Measurements from ENCODE around the gene KRTAP3-1.

DNA sequence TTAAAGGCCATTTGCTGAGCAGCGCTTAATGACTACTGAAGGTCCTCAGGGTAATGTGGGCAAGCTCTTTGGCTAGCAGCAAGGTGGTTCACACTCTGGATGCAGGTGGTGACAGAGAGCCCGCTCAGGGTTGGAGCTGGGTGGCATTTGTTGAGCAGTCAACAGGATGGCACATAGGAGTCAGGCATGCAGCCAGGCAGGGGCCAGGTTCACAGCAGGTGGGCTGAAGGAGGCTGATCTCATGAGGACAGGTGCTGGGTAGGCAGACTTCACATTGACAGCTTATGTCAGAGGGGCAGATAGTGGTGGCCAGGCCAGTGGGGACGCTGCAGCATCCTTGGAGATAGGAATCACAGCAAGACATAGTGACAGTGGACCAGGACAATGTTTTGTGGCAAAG, 4.5 kb downstream of the KRTAP3-1 start:
- TF ChIP-seq, protein P1, sequence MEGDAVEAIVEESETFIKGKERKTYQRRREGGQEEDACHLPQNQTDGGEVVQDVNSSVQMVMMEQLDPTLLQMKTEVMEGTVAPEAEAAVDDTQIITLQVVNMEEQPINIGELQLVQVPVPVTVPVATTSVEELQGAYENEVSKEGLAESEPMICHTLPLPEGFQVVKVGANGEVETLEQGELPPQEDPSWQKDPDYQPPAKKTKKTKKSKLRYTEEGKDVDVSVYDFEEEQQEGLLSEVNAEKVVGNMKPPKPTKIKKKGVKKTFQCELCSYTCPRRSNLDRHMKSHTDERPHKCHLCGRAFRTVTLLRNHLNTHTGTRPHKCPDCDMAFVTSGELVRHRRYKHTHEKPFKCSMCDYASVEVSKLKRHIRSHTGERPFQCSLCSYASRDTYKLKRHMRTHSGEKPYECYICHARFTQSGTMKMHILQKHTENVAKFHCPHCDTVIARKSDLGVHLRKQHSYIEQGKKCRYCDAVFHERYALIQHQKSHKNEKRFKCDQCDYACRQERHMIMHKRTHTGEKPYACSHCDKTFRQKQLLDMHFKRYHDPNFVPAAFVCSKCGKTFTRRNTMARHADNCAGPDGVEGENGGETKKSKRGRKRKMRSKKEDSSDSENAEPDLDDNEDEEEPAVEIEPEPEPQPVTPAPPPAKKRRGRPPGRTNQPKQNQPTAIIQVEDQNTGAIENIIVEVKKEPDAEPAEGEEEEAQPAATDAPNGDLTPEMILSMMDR (IDR thresholded peaks at IDR 0.05; ENCODE audit: extremely low read depth in 1 of 2, insufficient read depth in 1 of 2, low read depth in 1 of 2, low read length in 2 of 2) = no peak
- TF ChIP-seq, protein P2, sequence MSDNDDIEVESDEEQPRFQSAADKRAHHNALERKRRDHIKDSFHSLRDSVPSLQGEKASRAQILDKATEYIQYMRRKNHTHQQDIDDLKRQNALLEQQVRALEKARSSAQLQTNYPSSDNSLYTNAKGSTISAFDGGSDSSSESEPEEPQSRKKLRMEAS (IDR thresholded peaks at IDR 0.05; ENCODE audit: insufficient read depth, insufficient read length) = no peak
- TF ChIP-seq POLR2AphosphoS5 (IDR thresholded peaks at IDR 0.05; ENCODE audit: insufficient read depth, low read depth, low read length) (no peak), POLR2A (IDR thresholded peaks at IDR 0.05; ENCODE audit: low read depth, low read length) (no peak), EZH2 (IDR thresholded peaks at IDR 0.05; ENCODE audit: borderline replicate concordance, low read depth, low read length, severe bottlenecking) (no peak), JUN (IDR thresholded peaks at IDR 0.05; ENCODE audit: borderline replicate concordance, insufficient read depth, insufficient read length, low read depth) (no peak), MYC (IDR thresholded peaks at IDR 0.05; ENCODE audit: low read depth, low read length) (no peak)
